ENCODE results near the gene CLEC4A. TPM values are rescaled to one million over a fixed set of nuclear protein-coding genes. Genes with fewer than 3 reads are reported as not detected.
"Not testable (repeated sequence)": the region's sequence is repeated elsewhere in the genome, so short reads cannot be mapped to it uniquely, and the experiment has no call there.

Gene CLEC4A
- total RNA-seq, 1 donor from 2014 or later: 0.65 TPM

GRCh38 chr12:8156845-8157244 lies 33.4 kb downstream of the CLEC4A start, which contains the start of gene ZNF705A:
Gene ZNF705A (plus strand): TSS chr12:8157015. CDS start chr12:8172626, 15,611 bp downstream.
- Mint-ChIP-seq H3K9me3 (ENCODE audit: low read depth) (peaks cover 3% of the 10 kb centered on the region), H3K27me3 (ENCODE audit: low read depth) (no peaks in the 10 kb centered on the region), H3K36me3 (ENCODE audit: low read depth) (no peaks in the 10 kb centered on the region), H3K4me1 (ENCODE audit: low read depth) (peaks cover 34% of the 10 kb centered on the region), H3K4me3 (ENCODE audit: unreplicated experiment) (no peak within 1 kb of the TSS), H3K27ac (ENCODE audit: unreplicated experiment) (peak within 1 kb of the TSS; percentile 88)
- no peak for DNase-seq (ENCODE audit: low spot score)
- TF ChIP-seq, protein P1, sequence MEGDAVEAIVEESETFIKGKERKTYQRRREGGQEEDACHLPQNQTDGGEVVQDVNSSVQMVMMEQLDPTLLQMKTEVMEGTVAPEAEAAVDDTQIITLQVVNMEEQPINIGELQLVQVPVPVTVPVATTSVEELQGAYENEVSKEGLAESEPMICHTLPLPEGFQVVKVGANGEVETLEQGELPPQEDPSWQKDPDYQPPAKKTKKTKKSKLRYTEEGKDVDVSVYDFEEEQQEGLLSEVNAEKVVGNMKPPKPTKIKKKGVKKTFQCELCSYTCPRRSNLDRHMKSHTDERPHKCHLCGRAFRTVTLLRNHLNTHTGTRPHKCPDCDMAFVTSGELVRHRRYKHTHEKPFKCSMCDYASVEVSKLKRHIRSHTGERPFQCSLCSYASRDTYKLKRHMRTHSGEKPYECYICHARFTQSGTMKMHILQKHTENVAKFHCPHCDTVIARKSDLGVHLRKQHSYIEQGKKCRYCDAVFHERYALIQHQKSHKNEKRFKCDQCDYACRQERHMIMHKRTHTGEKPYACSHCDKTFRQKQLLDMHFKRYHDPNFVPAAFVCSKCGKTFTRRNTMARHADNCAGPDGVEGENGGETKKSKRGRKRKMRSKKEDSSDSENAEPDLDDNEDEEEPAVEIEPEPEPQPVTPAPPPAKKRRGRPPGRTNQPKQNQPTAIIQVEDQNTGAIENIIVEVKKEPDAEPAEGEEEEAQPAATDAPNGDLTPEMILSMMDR (IDR thresholded peaks at IDR 0.05): no peak

GRCh38 chr12:8157484-8158198 lies 34.2 kb downstream of the CLEC4A start:
- Mint-ChIP-seq H3K27ac (ENCODE audit: unreplicated experiment) (peak overlapping the region; percentile 88), H3K9me3 (ENCODE audit: low read depth) (peaks cover 3% of the 10 kb centered on the region), H3K4me3 (ENCODE audit: unreplicated experiment) (no peak overlapping the region), H3K4me1 (ENCODE audit: low read depth) (peaks cover 34% of the 10 kb centered on the region), H3K36me3 (ENCODE audit: low read depth) (no peaks in the 10 kb centered on the region), H3K27me3 (ENCODE audit: low read depth) (no peaks in the 10 kb centered on the region)
- TF ChIP-seq, protein P1 (IDR thresholded peaks at IDR 0.05): no peak
- DNase-seq (ENCODE audit: low spot score): no peak

DNA sequence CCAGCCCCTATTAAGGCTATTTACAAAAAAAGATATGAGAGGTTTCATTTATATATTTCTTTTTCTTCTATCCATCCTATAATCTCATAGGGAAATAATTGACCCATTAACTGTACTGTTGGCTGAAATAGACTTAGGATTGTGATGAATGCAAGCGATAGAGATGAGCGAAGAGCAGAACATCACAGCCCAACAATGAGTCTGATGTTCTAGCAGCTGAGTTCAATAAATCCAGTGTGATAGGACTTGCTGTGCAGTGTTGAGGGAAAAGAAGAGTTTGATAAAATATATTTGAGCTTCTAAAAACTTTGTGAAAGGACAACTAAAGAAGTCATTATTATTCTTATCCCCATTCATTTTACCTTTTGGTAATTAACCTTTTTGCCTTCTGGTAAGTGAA lies 49.5 kb downstream of the CLEC4A start:
- H3K4me3 Mint-ChIP-seq (ENCODE audit: unreplicated experiment); H3K27me3 Mint-ChIP-seq (ENCODE audit: low read depth); H3K27ac Mint-ChIP-seq (ENCODE audit: unreplicated experiment); H3K4me1 Mint-ChIP-seq (ENCODE audit: low read depth); H3K36me3 Mint-ChIP-seq (ENCODE audit: low read depth); DNase-seq (ENCODE audit: low spot score); H3K9me3 Mint-ChIP-seq (ENCODE audit: low read depth): not testable (repeated sequence)

DNA sequence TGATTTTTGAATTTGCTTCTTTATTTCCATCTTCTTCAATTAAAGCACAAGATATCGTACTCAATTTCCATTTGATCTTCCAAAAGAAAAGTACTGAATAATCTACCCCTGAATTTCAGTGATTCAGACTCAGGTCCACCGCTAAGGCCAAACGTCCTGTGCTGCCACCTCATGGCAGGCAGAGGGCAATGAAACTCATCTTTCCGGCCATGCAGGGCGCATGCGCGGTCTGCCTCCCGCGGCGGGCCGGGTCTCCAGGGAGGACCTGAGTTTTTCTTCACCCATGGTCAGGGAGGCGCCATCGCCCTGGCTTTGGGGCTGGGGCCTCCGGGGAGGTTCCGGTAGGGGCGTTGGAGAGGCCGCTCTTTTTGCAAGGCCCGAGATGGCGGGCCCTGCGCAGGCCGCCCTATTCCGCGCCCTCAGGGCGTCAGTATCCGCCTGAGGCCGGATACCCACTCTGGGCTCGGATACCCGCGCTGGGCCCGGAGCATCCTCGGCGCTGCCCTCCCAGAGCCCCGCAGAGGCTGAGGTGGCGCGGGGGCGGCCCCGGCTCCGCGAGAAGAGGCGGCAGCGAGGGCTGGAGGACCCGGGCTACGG lies 56.7 kb downstream of the CLEC4A start:
- TF ChIP-seq, protein P1 (IDR thresholded peaks at IDR 0.05): peak; percentile 88
- Mint-ChIP-seq H3K4me1 (ENCODE audit: low read depth) (peaks cover 16% of the 10 kb centered on the region), H3K27ac (ENCODE audit: unreplicated experiment) (peak overlapping the region; percentile 24), H3K4me3 (ENCODE audit: unreplicated experiment) (peak overlapping the region; percentile 75)
- not testable (repeated sequence) for H3K27me3 Mint-ChIP-seq (ENCODE audit: low read depth); H3K36me3 Mint-ChIP-seq (ENCODE audit: low read depth); DNase-seq (ENCODE audit: low spot score); H3K9me3 Mint-ChIP-seq (ENCODE audit: low read depth)

GRCh38 chr12:8181271-8181670 lies 57.9 kb downstream of the CLEC4A start:
- H3K9me3 Mint-ChIP-seq (ENCODE audit: low read depth); H3K27me3 Mint-ChIP-seq (ENCODE audit: low read depth); DNase-seq (ENCODE audit: low spot score); H3K36me3 Mint-ChIP-seq (ENCODE audit: low read depth): not testable (repeated sequence)
- Mint-ChIP-seq H3K27ac (ENCODE audit: unreplicated experiment) (peak overlapping the region; percentile 27), H3K4me3 (ENCODE audit: unreplicated experiment) (peak overlapping the region; percentile 73), H3K4me1 (ENCODE audit: low read depth) (peaks cover 16% of the 10 kb centered on the region)

DNA sequence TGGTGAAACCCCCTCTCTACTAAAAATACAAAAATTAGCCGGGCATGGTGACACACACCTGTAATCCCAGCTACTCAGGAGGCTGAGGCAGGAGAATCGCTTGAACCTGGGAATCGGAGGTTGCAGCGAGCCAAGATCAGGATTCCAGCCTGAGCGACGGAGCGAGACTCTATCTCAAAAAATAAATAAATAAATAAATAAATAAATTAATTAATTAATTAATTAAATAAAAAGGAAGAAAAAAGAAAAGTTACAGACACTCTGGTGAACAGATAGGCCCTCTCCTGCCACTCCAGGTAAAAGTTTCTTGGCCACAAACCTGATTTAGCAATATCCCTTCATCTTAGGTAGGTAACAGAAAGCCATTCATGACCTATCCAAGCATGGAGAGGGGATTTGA lies 59.5 kb downstream of the CLEC4A start:
- not testable (repeated sequence) for H3K27ac Mint-ChIP-seq (ENCODE audit: unreplicated experiment); H3K36me3 Mint-ChIP-seq (ENCODE audit: low read depth); DNase-seq (ENCODE audit: low spot score); H3K27me3 Mint-ChIP-seq (ENCODE audit: low read depth); H3K4me3 Mint-ChIP-seq (ENCODE audit: unreplicated experiment); H3K9me3 Mint-ChIP-seq (ENCODE audit: low read depth)
- H3K4me1 Mint-ChIP-seq (ENCODE audit: low read depth): peaks cover 16% of the 10 kb centered on the region

GRCh38 chr12:8183346-8183745 lies 59.9 kb downstream of the CLEC4A start:
- H3K9me3 Mint-ChIP-seq (ENCODE audit: low read depth); H3K4me3 Mint-ChIP-seq (ENCODE audit: unreplicated experiment); H3K27ac Mint-ChIP-seq (ENCODE audit: unreplicated experiment); DNase-seq (ENCODE audit: low spot score); H3K27me3 Mint-ChIP-seq (ENCODE audit: low read depth); H3K36me3 Mint-ChIP-seq (ENCODE audit: low read depth): not testable (repeated sequence)
- peaks cover 16% of the 10 kb centered on the region for H3K4me1 Mint-ChIP-seq (ENCODE audit: low read depth)

DNA sequence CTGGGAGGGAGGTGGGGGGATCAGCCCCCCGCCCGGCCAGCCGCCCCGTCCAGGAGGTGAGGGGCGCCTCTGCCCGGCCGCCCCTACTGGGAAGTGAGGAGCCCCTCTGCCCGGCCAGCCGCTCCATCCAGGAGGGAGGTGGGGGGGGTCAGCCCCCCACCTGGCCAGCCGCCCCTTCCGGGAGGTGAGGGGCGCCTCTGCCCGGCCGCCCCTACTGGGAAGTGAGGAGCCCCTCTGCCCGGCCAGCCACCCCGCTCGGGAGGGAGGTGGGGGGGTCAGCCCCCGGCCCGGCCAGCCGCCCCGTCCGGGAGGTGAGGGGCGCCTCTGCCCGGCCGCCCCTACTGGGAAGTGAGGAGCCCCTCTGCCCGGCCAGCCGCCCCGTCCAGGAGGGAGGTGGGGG lies 60.8 kb downstream of the CLEC4A start:
- not testable (repeated sequence) for DNase-seq (ENCODE audit: low spot score); H3K27me3 Mint-ChIP-seq (ENCODE audit: low read depth); H3K9me3 Mint-ChIP-seq (ENCODE audit: low read depth); H3K27ac Mint-ChIP-seq (ENCODE audit: unreplicated experiment); H3K4me3 Mint-ChIP-seq (ENCODE audit: unreplicated experiment); H3K36me3 Mint-ChIP-seq (ENCODE audit: low read depth)
- peaks cover 16% of the 10 kb centered on the region for H3K4me1 Mint-ChIP-seq (ENCODE audit: low read depth)

- not testable (repeated sequence) for H3K36me3 Mint-ChIP-seq (ENCODE audit: low read depth); DNase-seq (ENCODE audit: low spot score); H3K27ac Mint-ChIP-seq (ENCODE audit: unreplicated experiment); H3K9me3 Mint-ChIP-seq (ENCODE audit: low read depth); H3K4me1 Mint-ChIP-seq (ENCODE audit: low read depth); H3K27me3 Mint-ChIP-seq (ENCODE audit: low read depth); H3K4me3 Mint-ChIP-seq (ENCODE audit: unreplicated experiment)
These were observed 64.7 kb downstream of the CLEC4A start for GRCh38 chr12:8188088-8188487.
